Ascending aorta (tissue), 2 donors: ENCODE data around the gene INAFM2. TPM values are rescaled to one million over a fixed set of nuclear protein-coding genes. Genes with fewer than 3 reads are reported as not detected.

Experiments
- DNase-seq, 2 donors: peaks; one replicate each; pipeline ENCODE4 v3.0.0-alpha.2; 2019; ENCODE audit warnings: low spot score in 2 of 2
- H3K27ac ChIP-seq, 2 donors: fragments of 200-600 bp; sonication (generic); one replicate each; pipeline ENCODE4 v1.5.1; 2016 to 2017; ENCODE audit warnings: mild to moderate bottlenecking in 1 of 2
- H3K27me3 ChIP-seq: fragments of 200-600 bp; sonication (generic); one replicate; pipeline ENCODE4 v1.5.1; 2017
- H3K36me3 ChIP-seq, 2 donors: fragments of 200-600 bp; sonication (generic); one replicate each; pipeline ENCODE4 v1.5.1; 2016
- H3K4me1 ChIP-seq, 2 donors: fragments of 200-600 bp; sonication (generic); one replicate each; pipeline ENCODE4 v1.5.1; 2016 to 2017; ENCODE audit warnings: mild to moderate bottlenecking in 1 of 2
- H3K4me3 ChIP-seq, 2 donors: fragments of 200-600 bp; sonication (generic); one replicate each; pipeline ENCODE4 v1.5.1; 2016 to 2017; ENCODE audit warnings: mild to moderate bottlenecking in 1 of 2
- H3K9me3 ChIP-seq, 2 donors: fragments of 200-600 bp; sonication (generic); one replicate each; pipeline ENCODE4 v1.5.1; 2016
- intact Hi-C: fragments of 100-400 bp; cut with DNase I; formaldehyde crosslinking; loops from one replicate; pipeline ENCODE4 v1.15.1; 2023
- total RNA-seq: library from RNA; depleted of rRNA; stranded (reverse); fragments of >200 nt; gene quantifications from one replicate; pipeline ENCODE4 v1.1.0, GENCODE V29; 2016
- TF ChIP-seq, protein P1 (sequence below), 3 experiments: fragments of 200-600 bp in 2 of 3; fragments of 450-650 bp in 1 of 3; sonication (generic) in 2 of 3; IDR thresholded peaks; one replicate each; pipeline ENCODE4 v1.5.1; 2016 to 2019; ENCODE audit warnings: antibody characterized with exemption in 3 of 3, mild to moderate bottlenecking in 1 of 3, moderate library complexity in 1 of 3

INAFM2 gene
- total RNA-seq = 69.8 TPM

DNA sequence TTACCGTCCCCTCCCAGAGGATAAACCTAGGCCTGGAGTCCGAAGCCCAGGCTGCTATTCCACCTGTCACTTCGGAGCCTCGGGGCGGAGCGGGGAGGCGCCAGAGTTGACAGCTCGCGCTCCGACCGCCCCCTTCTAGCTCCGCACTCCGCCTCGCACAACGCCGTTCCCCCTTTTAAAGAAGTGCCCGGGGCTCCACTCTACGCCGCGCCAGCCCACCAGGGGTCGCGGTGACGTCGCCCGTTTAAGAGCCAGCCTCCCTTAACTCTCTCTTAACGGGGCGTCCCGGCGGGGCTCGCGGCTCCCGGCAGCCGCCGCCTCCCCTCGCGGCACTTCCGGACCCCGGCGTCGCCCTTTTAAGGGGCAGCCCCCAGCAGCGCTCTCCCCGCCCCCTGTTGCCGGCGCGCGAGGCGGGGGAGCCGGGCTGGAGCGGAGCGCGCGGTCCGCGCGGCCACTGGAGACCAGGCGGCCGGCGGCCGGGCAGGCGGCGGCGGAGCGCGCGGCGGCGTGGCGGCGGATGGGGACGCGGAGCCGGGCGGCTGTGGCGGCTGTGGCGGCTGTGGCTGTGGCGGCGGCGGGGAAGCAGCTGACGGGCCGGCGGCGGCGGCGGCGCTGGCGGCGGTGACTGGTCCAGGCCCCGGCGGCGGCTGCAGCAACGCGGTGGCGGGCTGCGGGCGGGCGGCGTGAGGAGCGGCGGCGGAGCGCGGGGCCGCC lies at the start of gene INAFM2:
Gene INAFM2, plus strand, starts transcription at position 454 of the 714 bp plus-strand sequence. CDS start 364 bp downstream, outside the sequence.
- peak; percentile 74 to 96 for DNase-seq
- Histone ChIP-seq H3K36me3 (no peaks in the 10 kb centered on the region), H3K4me1 (peaks cover 30 to 32% of the 10 kb centered on the region in 2 donors), H3K4me3 (peak within 1 kb of the TSS; percentile 74 to 82), H3K27me3 (no peaks in the 10 kb centered on the region), H3K9me3 (no peaks in the 10 kb centered on the region), H3K27ac (peak within 1 kb of the TSS; percentile 90 to 98)
- TF ChIP-seq, protein P1, sequence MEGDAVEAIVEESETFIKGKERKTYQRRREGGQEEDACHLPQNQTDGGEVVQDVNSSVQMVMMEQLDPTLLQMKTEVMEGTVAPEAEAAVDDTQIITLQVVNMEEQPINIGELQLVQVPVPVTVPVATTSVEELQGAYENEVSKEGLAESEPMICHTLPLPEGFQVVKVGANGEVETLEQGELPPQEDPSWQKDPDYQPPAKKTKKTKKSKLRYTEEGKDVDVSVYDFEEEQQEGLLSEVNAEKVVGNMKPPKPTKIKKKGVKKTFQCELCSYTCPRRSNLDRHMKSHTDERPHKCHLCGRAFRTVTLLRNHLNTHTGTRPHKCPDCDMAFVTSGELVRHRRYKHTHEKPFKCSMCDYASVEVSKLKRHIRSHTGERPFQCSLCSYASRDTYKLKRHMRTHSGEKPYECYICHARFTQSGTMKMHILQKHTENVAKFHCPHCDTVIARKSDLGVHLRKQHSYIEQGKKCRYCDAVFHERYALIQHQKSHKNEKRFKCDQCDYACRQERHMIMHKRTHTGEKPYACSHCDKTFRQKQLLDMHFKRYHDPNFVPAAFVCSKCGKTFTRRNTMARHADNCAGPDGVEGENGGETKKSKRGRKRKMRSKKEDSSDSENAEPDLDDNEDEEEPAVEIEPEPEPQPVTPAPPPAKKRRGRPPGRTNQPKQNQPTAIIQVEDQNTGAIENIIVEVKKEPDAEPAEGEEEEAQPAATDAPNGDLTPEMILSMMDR (IDR thresholded peaks at IDR 0.05) = peak; percentile 66 to 83 (median 67)
- intact Hi-C loops = loop anchor here (1.0 to 5.0 kb wide), 5 partner anchors 17 to 1093 kb away; partner anchors contain the start of genes CCDC9B, IVD and RTF1

DNA sequence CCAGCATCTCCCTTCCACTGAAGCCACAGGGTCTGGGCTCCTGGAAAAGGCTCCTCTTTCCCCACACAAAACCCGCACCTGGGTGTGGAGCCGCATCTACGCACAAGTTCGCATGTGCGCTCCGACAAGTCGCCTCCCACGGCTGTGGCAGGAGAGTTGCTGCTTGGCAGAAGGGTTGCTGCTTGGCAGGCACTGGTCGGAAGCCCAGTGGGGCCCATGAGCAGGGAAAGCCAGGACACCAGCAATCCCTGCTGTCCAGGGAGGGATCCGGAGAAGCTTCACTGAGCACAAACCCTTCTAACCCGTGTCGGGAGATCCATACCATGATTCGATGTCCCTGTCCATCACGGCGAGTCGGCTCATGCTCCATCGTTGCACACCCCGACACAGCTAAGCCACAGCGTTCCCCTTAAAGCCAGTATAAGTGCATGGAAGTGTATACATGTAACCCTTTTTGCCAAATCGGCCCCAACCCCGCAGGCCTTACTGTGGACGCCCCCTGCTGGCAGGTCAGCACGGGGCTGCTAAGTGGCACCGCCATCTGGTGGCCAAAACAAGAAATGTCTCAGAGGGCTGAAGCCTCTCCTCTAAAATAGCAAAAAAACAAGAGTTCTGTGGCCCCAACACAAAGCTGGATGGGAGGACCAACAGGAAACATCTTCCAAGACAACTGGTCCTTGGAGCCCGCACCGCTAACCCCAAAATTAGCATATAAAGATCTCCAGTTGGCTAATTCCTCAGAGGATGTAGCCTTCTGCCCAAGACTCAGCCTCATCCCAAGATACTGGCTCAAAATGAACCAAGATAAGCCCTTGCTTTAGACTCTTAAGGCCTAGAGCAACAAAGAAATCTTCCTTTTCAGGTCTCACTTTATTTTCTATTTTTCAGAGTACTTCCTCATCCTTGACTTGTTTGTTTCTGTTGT lies 48.9 kb upstream of the INAFM2 start:
- Histone ChIP-seq H3K36me3 (no peaks in the 10 kb centered on the region), H3K27ac (no peak overlapping the region), H3K9me3 (no peaks in the 10 kb centered on the region), H3K27me3 (peaks cover 2% of the 10 kb centered on the region), H3K4me3 (no peak overlapping the region), H3K4me1 (peaks cover 2% of the 10 kb centered on the region in 2 donors)
- DNase-seq = peak; percentile 31 to 89
- intact Hi-C loops = loop anchor here (1.0 kb wide), 2 partner anchors 57 to 229 kb away; no protein-coding TSS in a partner anchor
- TF ChIP-seq, protein P1 (IDR thresholded peaks at IDR 0.05) = peak; percentile 100

DNA sequence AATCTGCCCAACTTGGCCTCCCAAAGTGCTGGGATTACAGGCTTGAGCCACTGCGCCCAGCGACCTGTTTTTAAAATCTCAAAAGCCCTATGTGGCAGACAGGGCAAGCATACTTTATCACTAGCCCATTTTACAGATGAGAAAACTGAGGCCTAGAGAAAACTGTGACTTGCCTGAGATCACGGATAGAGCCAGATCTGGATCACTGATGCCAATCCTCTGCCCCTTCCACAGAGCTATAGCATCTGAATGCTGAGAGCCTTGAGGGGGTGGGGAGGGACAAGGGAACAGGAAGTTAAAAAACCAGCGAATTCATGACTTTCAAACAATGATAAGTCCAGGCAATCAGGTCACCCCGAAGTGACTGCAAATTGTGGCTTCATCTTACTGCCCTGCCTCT lies 48.0 kb upstream of the INAFM2 start:
- no peaks in the 10 kb centered on the region for H3K9me3 ChIP-seq
- DNase-seq = no peak
- TF ChIP-seq, protein P1 (IDR thresholded peaks at IDR 0.05) = no peak
- no peaks in the 10 kb centered on the region for H3K36me3 ChIP-seq
- H3K27me3 ChIP-seq = peaks cover 11% of the 10 kb centered on the region
- intact Hi-C loops = no loop called here
- peaks cover 4 to 6% of the 10 kb centered on the region in 2 donors for H3K4me1 ChIP-seq
- no peak overlapping the region for H3K4me3 ChIP-seq
- no peak overlapping the region for H3K27ac ChIP-seq

DNA sequence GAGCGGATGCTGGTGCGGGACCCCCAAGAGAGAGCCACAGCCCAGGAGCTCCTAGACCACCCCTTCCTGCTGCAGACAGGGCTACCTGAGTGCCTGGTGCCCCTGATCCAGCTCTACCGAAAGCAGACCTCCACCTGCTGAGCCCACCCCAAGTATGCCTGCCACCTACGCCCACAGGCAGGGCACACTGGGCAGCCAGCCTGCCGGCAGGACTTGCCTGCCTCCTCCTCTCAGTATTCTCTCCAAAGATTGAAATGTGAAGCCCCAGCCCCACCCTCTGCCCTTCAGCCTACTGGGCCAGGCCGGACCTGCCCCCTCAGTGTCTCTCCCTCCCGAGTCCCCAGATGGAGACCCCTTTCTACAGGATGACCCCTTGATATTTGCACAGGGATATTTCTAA lies 47.5 kb upstream of the INAFM2 start:
- Histone ChIP-seq H3K4me3 (no peak overlapping the region), H3K4me1 (peaks cover 4 to 6% of the 10 kb centered on the region in 2 donors), H3K27me3 (peaks cover 15% of the 10 kb centered on the region), H3K27ac (no peak overlapping the region), H3K36me3 (no peaks in the 10 kb centered on the region), H3K9me3 (no peaks in the 10 kb centered on the region)
- intact Hi-C loops = no loop called here
- no peak for DNase-seq
- TF ChIP-seq, protein P1 (IDR thresholded peaks at IDR 0.05) = no peak

DNA sequence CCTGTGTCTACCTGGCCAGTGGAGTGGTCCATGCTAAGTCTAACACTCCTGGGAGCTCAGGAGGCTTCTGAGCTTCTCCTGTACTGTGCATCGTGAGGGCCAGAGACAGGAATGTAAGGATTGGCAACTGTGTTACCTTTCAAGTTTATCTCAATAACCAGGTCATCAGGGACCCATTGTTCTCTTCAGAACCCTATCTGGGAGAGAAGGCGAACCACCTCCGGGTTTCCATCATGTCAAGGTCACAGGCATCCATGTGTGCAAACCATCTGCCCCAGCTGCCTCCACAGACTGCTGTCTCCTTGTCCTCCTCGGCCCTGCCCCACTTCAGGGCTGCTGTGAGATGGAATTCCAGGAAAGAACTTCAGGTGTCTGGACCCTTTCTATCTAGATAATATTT lies 46.6 kb upstream of the INAFM2 start:
- H3K9me3 ChIP-seq = no peaks in the 10 kb centered on the region
- no peaks in the 10 kb centered on the region for H3K36me3 ChIP-seq
- H3K27ac ChIP-seq = no peak overlapping the region
- H3K4me3 ChIP-seq = no peak overlapping the region
- H3K27me3 ChIP-seq = peaks cover 22% of the 10 kb centered on the region
- TF ChIP-seq, protein P1 (IDR thresholded peaks at IDR 0.05) = no peak
- peaks cover 10 to 12% of the 10 kb centered on the region in 2 donors for H3K4me1 ChIP-seq
- intact Hi-C loops = no loop called here
- DNase-seq = no peak
